T-helper 22 cell (primary cell): ENCODE measurements around the gene FTO.

Source experiments
- DNase-seq: peaks from one replicate; pipeline ENCODE4 v3.0.0-alpha.2; 2020; ENCODE audit warnings: low read depth

FTO gene

GRCh38 chr16:54055864-54056263, 351.9 kb downstream of the FTO start:
- DNase-seq: no peak

DNA sequence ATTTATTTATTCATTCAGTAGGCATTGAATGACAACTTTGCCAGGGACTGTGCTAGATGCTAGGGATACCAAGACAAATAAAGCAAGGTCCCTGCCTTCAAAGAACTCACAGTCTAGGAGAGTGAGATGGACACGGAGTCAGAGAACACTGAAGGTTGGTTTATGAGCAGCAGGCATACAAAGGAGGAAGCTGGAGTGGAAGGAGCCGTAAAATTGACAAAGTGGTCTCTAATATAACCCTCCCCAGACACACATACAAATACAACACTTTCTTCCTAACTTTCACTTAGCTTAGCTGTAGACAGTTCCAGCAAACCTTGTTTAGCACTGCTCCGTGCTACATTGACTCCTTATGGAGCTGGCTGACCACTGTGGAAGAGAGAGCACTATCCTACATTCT, 353.0 kb downstream of the FTO start:
- DNase-seq: no peak

- no peak for DNase-seq
Measured at GRCh38 chr16:54059319-54059718, 355.4 kb downstream of the FTO start.

DNA sequence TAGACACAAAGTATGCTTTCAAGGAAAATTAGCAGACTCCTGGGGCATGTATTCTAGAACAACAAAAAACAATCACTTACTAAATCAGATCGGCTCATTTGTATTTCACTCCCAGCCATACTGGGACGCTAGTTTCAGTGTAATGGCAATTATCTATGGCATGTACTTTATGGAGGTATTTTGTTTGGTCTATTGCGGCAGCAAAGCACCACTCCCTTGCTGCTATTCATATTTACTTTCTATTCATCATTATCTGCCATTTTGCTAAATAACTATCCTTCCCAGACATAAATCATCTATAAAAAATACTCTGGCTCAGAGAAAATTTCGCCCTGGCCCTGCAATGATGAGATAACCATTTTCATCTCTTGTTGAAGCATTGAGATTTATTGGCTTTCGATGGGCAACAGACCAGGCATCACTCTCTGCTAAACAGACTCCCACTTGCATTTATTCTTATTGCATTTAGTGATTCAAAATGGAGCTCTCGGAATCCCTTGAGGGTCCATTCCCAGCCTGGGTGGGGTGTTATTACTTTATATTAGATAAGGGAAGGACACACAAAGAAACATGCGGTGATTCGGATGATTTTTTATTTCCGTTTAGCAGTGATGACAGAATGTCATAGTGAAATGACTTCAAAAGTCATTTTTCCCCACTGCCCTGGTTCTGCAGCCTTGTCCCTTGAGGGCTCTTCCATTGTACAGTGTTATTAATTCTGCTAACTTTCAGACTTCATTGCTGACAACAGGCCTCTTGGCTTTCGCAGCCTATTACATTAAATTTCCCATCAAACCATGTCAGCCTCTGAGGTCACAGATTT, 356.9 kb downstream of the FTO start:
- DNase-seq: no peak

GRCh38 chr16:54061454-54061853, 357.5 kb downstream of the FTO start:
- no peak for DNase-seq

GRCh38 chr16:54062361-54063278, 358.7 kb downstream of the FTO start:
- DNase-seq: no peak

GRCh38 chr16:54063279-54063773, 359.4 kb downstream of the FTO start:
- no peak for DNase-seq

DNA sequence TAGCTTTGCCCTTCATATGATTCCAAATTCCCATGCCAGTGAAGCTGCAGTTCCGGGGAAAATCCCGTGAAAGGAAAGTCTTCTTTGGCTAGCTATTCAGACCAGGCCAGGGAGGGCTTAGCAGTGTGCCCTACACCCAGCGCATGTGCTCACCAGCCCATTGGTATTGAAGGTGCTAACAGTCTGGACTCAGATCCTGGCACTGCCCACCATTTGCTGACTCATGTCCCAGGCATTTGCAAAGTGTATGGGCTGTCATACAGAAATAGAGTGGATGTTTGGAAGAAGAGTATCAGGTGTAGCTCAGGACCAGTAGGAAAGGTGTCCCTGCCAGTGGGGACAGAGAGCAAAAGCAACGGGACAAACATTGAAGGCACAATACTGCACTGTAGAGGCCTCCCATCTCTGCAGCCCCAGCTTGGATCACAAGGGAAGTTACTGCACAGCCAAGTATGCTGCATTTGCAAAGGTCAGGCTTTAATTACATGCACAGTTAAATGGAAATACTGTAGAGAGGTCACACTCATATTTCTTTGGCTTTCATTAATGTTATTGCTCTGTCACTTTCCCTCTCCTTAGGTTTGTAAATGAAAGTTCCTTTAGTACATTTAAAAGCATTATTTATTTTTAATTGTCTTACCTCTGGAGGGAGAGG, 362.6 kb downstream of the FTO start:
- DNase-seq: no peak

DNA sequence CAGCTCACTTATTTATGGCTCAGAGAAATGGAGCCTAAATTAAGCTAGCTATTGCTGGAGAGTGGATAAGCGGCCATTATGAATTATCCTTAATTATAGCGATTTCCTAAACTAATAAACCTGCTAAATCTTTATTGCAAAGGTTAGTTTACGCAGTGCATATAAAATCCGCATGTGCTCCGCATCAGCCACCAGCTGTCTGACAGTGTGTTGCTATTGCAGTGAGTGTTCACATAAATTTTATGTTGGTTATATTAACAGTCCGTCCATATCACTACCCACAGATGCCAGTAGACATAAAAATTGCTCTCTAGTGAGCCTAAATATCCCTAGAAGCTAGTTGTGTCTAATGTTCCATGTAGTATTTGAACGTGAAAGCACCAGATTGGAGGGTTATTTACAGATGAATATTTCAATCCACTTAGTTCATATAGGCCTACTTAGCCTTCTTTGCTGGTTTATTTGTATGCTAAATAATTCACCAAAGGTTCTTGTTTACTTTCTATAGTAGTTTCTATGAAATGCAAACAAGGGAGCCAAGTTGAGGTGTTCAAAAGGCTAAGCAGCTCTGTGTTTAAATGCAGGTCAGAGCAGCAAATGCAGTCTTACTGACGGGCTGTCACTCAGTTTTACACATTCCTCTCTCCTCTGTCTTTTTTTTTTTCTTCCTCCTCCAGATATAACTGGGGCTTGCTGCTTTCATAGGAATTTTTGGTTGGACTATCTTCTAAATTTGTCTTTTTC, 363.5 kb downstream of the FTO start:
- no peak for DNase-seq

DNA sequence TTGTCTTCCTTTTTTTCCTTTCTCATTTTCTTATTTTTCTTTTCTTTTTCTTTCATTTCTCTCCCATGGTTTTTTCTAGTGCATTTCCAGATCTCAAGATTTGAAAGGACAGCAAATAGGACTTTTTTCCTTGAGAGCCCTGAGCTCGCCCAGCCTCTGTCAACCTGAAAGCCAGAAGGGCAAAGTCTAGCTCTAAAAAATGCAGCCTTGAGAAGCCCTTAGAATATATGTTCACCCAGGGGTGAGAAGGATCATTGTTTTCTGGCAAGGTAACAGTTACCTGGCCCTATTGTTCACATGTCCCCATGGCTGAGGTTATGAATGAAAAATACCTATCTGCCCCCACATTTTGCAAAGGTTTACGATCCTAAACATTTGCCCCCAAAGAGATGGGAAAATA, 364.3 kb downstream of the FTO start:
- no peak for DNase-seq

DNA sequence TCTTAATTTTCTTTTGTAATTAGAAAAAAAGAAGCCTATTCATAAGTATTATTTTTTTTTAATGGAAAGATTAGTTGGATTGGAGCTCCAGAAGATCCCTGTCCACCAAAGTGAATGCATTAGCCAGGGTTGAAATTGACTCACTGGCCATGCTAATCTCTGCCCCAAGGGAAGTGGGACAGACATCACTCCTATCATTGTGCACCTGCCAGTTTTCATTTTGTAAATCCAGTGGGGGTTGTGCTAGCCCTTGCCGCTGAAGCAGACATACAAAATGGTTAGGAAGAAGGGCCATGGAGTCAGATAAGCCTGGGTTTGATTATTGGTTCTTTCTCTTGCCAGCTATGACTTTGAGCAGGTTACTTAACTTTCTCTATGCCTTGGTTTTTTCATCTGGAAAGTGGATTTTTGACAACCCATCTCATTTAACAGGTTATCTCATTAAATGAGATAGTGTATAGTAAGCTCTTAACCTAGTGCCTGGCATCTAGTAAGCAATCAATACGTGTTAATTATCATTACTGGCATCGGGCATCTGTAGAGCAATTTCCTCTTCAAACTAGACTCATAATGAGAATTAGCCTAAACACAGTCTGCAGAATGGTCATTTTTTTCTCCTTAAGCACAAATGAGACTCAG, 365.8 kb downstream of the FTO start:
- no peak for DNase-seq

DNA sequence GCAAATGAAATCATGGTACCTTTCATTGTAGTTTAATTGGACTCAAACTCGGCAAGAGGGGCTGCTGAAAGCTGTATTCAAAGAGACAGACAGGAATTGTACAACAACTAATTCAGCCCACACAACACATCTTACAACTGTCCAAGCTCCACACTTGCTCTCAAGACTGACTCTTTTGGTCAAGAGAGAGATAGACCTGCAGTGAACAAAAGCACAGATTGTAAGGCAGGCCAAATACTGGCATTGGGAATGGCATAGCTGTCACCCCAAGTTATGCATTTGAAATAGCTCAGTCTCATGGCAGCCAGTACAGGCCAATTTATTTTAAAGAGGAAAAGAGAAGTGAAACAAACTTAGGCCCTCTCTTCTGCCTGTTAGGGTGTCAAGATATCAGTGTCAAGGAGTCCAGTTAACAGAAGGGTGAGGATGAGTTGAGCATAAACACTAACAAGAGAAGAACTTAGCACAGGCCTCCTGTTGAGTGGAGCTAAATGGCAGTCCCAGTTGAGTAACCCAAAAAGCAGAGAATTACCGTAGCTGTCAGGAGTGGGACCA, 366.9 kb downstream of the FTO start:
- no peak for DNase-seq

GRCh38 chr16:54071514-54071913, 367.6 kb downstream of the FTO start:
- no peak for DNase-seq

GRCh38 chr16:54072237-54072636, 368.3 kb downstream of the FTO start:
- DNase-seq: no peak

- no peak for DNase-seq
Measured at GRCh38 chr16:54073356-54073755, 369.4 kb downstream of the FTO start.

DNA sequence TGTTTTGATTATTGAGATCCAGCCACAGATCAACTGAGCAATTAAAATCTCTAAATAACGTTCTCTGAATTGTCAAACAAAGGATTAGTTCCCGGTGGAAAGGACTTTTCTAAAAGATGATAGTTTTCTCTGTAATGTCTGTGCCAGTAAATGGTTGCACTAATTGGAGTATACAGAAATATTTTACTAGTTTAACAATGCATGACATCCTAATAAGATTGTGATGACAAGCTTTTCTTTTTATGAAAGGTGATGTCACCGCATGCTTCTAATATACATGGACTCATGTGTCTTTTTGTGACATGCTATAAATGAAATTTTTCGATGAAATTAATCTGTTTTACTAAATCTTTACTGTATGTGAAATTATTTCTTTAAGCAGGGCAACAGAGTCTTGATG, 371.5 kb downstream of the FTO start:
- DNase-seq: no peak

DNA sequence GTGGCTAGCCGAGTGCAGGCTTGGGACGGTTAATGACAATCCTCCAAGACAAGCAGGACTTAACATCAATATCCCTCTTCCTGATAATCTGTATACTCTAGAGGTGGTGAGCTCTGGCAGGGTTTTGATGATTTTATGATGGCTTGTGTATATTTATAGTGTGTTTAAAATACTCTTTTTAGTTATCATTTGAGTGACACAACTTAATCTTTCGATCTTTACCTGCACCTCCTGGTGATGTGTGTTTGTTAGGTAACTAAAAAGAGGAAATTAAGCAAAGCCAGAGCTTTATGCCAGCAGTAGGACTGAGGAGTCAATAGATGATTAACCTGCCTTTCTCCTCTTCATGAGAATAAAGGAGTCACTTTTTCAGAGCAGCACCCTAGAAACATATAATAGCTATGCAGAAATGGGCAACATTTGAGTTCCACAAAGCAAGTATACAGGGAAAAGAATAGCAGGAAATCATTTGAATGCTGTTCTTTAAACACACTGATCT, 372.1 kb downstream of the FTO start:
- no peak for DNase-seq

DNA sequence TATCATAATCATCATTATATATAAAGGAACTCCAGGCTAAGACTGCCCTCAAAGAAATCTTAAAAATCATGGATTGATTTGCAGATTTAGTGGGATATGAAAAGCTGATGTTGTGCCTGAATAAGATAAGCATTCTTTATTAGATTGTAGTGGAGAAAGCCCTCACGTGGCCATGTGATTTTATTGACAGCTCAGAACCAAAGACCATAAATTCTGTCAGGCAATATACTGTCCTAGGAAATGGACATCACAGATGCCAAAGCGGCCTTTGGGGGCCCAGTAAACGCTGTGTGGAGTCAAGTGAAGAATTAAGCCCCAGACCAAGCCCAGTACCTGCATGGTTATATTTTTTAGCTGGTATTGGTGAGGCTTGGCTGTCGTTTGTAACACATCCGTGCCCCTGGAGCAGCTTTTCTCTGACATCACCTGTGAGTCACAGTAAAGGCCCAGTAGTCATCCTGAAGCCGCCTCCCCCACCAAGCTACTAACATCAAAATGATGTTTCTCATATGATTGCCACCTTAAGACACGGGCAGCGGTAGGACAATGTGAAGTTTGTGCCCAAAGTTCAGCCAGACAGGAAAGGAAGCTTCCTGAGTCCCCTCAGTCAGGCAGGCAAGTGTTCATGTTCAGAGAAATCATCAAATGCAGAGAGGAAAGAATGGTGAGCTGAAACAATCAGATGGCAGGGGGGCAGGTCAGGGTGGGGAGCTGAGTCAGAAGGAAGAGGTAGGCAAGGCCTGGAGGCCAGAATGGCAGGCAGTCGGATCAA, 373.3 kb downstream of the FTO start:
- DNase-seq: no peak

GRCh38 chr16:54080524-54081008, 376.6 kb downstream of the FTO start:
- no peak for DNase-seq

DNA sequence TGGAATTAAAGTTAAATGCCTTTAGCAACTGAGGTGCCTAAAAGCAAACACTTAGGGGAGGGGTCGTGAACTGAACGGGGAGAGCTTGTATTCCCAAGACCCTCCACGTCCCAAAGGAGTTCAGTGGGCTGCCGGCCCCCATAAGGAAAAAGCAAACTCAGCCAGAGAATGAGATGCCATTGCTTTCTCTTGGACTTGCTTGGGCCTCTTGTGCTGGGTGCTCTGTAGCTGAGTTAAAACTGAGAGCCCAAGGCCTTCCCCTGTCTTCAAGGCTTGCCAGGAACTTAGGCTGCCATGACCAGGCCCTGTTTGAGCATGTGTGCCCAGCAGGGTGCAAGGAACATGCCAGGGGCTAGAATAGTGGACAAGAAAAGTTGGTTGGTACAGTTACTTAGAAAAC, 382.8 kb downstream of the FTO start:
- DNase-seq: no peak
